ENCODE measurements around the gene MGAT5.
"Not testable (repeated sequence)": the region's sequence is repeated elsewhere in the genome, so short reads cannot be mapped to it uniquely, and the experiment has no call there.

The MGAT5 gene

GRCh38 chr2:134277223-134277622 is 23.4 kb downstream of the MGAT5 start:
- no peak for DNase-seq (ENCODE audit: low spot score)

- DNase-seq (ENCODE audit: low spot score), result no peak
These were observed 24.7 kb downstream of the MGAT5 start for GRCh38 chr2:134278553-134278952.

DNA sequence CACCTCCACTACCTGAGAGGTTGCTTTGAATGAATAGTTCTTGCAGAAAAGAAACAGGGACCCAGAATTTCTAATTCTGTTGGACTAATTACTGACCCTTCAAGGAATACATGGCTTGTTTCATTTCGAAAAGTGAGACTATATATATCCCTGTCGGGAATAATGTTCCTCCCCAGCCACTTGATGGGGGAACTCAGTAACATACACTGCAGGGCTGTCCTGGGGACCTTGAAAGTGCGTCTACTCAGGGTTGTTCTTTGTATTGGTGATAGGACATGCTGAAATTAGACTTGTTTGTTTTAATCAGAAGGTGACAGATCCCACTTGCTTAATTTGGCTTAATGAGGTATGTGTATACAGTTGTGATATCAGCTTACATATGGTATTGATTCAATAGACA is 25.5 kb downstream of the MGAT5 start:
- DNase-seq (ENCODE audit: low spot score), result no peak

- DNase-seq (ENCODE audit: low spot score), result no peak
These were observed 26.4 kb downstream of the MGAT5 start for GRCh38 chr2:134280231-134280630.

DNA sequence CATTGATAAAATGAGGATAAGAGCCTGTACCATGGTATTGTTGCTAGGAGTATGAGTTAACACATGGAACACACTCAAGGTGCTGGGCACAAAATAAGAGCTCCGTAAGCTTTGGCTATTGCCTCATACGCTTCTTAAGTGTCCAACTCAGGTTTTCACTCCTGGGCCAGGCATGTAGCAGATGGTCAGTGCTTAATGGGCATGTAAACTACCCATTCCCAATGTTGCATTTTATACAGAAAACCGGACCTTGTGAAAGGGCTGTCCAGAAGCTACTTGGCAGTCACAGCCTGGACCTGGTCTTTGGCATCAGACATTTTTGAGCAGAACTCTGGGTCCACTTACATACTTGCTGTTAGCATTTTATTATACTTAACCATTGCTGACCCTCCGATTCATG is 26.9 kb downstream of the MGAT5 start:
- no peak for DNase-seq (ENCODE audit: low spot score)

DNA sequence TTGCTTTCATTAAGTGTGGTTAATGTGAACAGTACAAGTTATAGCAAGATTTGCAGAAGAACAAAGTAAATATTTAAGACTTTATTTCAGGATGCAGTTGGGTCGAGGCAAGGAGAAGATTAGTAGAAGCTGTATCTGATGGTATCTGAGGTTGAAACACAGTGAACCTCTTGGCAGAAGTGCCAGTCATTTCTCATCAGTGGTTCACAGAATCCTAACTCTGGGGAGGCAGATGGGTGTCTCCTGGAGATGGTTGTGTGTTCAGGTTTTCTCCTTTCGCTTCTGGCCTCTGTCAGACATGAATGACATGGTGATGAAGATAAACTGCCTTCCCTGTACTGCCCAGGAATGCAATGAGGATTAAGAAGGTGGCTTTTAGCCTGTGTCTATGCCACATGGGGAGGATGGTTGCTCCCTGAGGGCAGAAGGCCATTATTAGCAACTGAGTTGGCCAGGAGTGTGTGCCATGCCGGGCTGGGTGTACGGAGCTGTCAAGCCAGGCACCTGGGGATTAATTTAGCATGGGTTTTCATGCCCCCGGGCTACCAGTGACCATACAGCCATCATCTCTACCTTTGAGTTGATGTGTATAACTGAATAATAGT is 28.0 kb downstream of the MGAT5 start:
- no peak for DNase-seq (ENCODE audit: low spot score)

GRCh38 chr2:134282629-134283400 is 28.9 kb downstream of the MGAT5 start:
- DNase-seq (ENCODE audit: low spot score), result no peak

DNA sequence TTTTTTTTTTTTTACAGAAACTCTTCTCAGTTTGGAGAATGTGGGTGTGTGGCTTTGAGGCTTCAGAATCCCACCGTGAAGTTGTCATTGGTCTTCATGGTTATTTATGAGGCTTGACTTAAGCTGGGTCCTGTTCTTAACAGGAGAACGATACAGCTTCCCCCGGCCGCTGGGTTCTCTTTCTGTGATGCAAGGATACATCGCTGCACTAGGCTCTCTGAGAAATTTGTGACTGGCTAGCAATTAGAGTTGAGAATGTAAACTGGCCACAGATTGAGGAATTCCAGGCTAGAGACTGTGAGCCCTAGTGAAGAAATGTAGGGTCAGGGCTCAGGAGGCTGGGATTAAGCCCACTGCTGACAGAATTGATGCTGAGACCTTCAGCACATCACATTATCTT is 29.8 kb downstream of the MGAT5 start:
- no peak for DNase-seq (ENCODE audit: low spot score)

DNA sequence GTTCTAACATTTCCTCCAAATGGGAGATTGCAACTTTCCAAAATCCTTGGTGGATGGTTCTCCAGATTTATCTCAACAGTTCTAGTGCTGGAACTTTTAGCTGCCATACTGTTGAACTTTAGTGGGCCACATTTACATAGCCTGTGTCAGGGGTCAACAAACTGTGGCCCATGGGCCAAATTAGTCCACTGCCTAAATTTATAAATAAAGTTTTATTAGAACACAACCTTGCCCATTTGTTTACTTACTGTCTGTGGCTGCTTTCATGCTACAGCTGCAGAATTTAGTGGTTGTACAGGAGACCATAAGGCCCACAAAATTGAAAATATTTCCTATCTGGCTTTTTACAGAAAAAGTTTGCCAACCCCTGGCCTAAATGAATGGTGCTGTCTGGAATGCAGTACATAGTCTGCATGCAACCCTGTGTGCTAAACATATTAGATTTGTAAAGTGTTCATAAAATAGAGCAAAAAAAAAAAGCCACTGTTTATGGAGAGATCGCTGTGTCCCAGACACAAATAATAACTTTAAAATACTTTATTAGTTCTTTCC is 30.3 kb downstream of the MGAT5 start:
- no peak for DNase-seq (ENCODE audit: low spot score)

DNA sequence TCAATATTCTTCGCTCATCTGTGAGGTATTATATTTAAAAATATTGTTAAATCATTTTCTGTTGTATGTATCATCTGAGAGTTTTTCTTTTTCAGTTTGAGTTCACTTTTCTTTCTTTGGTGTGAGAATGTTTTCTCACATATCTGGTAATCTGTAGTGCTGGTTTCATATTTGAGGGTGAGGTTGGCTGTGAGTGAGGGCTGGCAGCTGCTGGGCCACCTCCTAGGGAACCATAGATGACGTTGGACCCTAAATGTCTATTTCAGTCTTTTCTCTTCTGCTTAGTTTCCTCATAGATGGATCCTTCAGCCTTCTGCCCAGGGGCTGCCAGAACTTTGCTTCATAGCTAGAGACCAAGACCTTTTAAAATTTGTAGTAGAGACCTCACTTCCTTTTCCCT is 33.5 kb downstream of the MGAT5 start:
- DNase-seq (ENCODE audit: low spot score), result no peak

GRCh38 chr2:134288814-134289213 is 34.9 kb downstream of the MGAT5 start:
- DNase-seq (ENCODE audit: low spot score), result no peak

GRCh38 chr2:134289225-134289624 is 35.4 kb downstream of the MGAT5 start:
- DNase-seq (ENCODE audit: low spot score), result no peak

DNA sequence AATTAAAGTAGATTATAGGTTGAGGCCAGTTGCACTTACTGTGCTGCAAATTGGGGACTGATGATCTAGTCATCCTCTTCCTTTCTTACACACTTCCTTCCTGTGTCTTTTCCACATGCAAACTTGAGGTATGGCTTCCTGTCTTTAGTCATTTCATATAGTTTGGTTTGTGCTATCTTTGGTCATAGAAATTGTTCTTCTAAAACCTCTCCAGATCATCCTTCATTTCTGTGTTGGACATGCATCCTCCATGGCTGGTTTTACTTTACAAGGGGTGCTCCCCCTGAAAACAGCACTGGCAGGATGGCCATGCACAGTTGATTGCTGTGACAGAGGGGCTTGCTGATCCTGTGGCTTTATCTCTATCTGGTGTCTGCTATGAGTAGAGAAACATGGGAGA is 36.5 kb downstream of the MGAT5 start:
- DNase-seq (ENCODE audit: low spot score), result no peak

DNA sequence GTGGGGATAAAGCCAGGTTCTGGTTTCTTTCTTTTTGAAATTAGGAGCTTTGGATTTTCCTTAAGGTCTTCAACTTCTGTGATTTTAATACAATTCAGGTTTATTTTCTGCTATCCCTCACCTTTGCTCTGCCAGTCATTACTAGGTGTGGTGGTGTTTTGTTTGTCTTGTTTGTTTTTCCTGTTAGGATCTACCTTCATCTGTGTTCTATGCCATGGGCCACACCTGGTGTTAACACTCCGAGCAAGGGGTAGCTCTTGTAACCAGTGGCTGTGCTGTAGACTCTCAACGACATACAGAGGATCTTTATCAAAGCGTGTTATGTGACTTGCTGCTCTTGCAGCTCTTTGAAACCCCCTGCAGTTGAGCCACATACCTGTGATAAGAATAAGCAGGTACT is 38.6 kb downstream of the MGAT5 start:
- DNase-seq (ENCODE audit: low spot score), result no peak

DNA sequence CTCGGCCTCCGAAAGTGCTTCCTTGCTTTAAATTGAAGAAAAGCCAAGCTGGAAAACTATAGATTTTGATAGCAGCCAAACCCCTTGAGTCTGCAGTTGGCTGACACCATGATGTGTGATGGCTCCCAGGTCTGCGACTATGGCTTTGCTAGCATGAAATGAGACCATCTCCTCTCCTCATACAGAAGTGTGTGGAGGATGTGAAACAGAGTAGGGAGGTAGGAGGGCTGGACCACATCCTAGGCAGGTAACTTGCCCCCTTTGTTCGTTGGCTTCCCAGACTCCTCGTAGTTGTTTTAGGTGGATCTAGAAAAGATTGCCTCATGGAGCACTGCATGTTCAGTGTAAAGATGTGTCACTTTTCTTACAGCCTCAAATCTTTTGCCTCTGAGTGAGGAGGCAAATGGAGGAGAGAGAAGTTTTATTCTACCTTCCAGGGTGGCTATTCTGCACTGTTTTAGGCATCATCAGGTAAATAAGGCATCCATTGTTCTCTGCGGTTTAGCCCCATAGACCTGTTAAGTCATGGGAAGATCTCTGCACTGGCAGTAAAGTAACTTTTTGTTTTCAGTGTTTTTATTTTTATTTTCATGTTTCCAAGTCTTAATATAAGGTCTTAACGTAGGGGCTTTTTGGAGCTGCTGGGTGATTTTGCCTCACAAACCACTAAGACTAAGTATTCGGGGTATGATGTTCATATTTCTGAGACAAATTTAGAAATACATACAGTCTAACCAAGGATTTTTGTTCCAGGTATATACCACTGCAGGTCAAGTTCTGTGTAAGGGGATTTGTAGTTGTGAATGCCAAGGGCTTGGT is 40.1 kb downstream of the MGAT5 start:
- DNase-seq (ENCODE audit: low spot score), result no peak

- not testable (repeated sequence) for DNase-seq (ENCODE audit: low spot score)
These were observed 40.7 kb downstream of the MGAT5 start for GRCh38 chr2:134294598-134294997.

GRCh38 chr2:134295441-134295840 is 41.6 kb downstream of the MGAT5 start:
- no peak for DNase-seq (ENCODE audit: low spot score)

DNA sequence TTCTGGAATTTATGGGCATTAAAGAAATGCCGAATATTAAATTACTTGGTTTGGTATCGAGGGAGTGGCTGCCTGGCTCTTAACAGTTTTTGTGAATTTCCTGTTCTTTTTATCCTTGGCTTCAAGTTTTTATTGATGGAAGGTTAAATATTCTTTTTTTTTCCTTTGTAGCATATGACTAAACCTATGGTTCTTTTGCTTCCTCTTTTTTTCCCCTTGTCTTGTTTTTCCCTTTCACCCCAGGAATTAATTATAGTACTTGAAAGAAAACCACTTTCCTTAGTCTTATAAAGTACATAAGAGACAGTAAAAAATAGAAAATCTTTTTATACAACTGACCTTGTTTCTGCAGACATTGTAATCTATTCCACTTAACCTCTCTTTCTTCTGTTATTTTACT is 42.4 kb downstream of the MGAT5 start:
- no peak for DNase-seq (ENCODE audit: low spot score)

- no peak for DNase-seq (ENCODE audit: low spot score)
These were observed 45.5 kb downstream of the MGAT5 start for GRCh38 chr2:134299334-134299733.

- DNase-seq (ENCODE audit: low spot score), result no peak
These were observed 46.7 kb downstream of the MGAT5 start for GRCh38 chr2:134300585-134300984.

DNA sequence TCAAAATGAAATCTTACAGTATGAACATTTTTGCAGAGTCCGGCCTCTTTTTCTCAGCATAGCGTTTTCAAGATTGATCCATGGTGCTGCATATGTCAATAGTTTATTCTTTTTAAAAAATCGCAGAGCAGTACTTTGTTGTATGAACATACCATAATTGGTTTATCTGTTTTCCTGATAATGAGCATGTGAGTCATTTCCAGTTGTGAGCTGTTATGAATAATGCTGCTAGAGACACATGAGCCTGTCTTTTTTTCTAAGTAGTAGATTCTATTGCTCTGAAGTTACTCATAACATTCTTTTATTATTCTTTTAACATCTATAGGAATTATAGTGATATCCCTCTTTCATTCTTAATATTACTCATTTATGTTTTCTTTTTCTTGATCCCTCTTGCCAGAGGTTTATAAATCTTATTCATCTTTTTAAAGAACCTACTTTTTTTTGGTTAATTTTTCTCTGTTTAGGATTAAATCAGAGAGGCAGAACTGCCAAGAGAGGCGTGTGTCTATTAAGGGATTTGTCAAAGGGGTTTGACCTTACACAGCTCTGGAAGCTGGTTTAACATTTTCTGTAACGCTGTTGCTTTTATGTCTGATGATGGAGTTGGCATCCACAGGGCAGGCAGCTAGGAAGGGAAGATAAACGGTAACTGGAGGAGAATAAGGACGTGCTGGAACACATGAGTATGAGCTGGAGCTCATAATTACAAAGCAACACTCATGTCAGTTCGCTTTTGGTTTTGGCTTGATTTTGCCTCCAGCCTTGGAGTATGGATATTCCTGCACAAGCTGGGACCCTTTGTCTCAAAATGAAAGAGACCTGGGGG is 47.4 kb downstream of the MGAT5 start:
- DNase-seq (ENCODE audit: low spot score), result peak; percentile 63

- DNase-seq (ENCODE audit: low spot score), result no peak
These were observed 48.0 kb downstream of the MGAT5 start for GRCh38 chr2:134301928-134302260.
